Adrenal gland (tissue), 5 donors: ENCODE results near the gene FNBP1.

Experiments used
- POLR2A ChIP-seq, 2 donors: fragments of 450-650 bp; IDR thresholded peaks; one replicate each; pipeline ENCODE4 v1.6.1; 2017; ENCODE audit warnings: antibody characterized with exemption in 2 of 2, mild to moderate bottlenecking in 2 of 2, moderate library complexity in 1 of 2
- TF ChIP-seq, protein P1 (sequence below), 6 experiments: fragments of 450-650 bp in 4 of 6; fragments of 200-600 bp in 2 of 6; sonication (generic) in 1 of 6; IDR thresholded peaks; 1 replicate in 5 of 6; 2 replicates in 1 of 6; pipeline versions ENCODE4 v1.5.1 to v1.8.0; 2016 to 2021; ENCODE audit warnings: antibody characterized with exemption in 6 of 6, mild to moderate bottlenecking in 2 of 6, moderate library complexity in 1 of 6
- donor health status: DM: no; HTN: no; CAD: no.

DNA sequence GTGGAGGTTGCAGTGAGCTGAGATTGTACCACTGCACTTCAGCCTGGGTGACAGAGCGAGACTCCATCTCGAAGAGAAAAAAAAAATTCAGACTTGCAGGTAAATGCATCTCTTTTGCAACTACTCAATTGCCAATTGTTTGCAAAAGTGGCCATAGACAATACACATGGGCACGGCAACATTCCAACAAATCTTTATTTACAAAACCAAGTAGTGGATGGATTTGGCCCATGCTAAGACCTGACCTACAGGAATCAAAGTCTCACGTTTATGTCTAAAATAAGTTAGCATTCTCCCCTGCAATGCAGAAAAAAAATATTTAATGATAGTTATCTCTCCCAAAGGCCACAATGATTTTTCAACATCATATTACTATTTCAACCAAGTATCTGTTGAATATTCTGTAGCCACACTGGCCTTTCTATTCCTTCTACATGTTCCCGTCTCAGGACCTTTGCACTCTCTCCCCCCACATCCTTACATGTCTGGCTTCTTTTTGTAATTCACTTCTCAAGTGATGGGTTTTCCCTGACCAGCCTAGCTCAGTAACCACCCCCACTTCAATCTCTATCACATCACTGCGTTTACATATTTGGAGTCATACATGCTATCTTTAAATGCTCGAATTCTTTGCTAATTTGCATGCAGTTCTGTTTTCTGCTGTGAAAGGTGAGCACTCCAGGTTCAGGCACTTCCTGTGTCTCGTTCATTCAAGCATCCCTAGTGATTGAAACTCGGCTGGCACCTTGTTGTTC, 54.2 kb downstream of the FNBP1 start:
- TF ChIP-seq, protein P1, sequence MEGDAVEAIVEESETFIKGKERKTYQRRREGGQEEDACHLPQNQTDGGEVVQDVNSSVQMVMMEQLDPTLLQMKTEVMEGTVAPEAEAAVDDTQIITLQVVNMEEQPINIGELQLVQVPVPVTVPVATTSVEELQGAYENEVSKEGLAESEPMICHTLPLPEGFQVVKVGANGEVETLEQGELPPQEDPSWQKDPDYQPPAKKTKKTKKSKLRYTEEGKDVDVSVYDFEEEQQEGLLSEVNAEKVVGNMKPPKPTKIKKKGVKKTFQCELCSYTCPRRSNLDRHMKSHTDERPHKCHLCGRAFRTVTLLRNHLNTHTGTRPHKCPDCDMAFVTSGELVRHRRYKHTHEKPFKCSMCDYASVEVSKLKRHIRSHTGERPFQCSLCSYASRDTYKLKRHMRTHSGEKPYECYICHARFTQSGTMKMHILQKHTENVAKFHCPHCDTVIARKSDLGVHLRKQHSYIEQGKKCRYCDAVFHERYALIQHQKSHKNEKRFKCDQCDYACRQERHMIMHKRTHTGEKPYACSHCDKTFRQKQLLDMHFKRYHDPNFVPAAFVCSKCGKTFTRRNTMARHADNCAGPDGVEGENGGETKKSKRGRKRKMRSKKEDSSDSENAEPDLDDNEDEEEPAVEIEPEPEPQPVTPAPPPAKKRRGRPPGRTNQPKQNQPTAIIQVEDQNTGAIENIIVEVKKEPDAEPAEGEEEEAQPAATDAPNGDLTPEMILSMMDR (IDR thresholded peaks at IDR 0.05) = no peak
- no peak for TF ChIP-seq POLR2A (IDR thresholded peaks at IDR 0.05)
